HCEC 1CT (cell line): ENCODE results near the gene COX6B2.
"Not testable (repeated sequence)": the region's sequence is repeated elsewhere in the genome, so short reads cannot be mapped to it uniquely, and the experiment has no call there.

Experiments
- DNase-seq: peaks from one replicate; pipeline ENCODE4 v3.0.0-alpha.2; 2017

The COX6B2 gene

GRCh38 chr19:55354698-55355212 is at the start of gene COX6B2:
Gene COX6B2 (minus strand): TSS chr19:55354719. CDS start chr19:55354521, 198 bp downstream.
- no peak for DNase-seq

- DNase-seq: no peak
Measured at GRCh38 chr19:55402509-55402908, 48.0 kb upstream of the COX6B2 start.

- not testable (repeated sequence) for DNase-seq
Measured at GRCh38 chr19:55401390-55401789, 46.9 kb upstream of the COX6B2 start.

GRCh38 chr19:55400281-55401087 is 46.0 kb upstream of the COX6B2 start:
- DNase-seq: no peak

- DNase-seq: no peak
Measured at GRCh38 chr19:55398200-55398925, 43.8 kb upstream of the COX6B2 start.

- no peak for DNase-seq
Measured at GRCh38 chr19:55392820-55393761, 38.6 kb upstream of the COX6B2 start.

GRCh38 chr19:55391702-55392615 is 37.4 kb upstream of the COX6B2 start:
- DNase-seq: peak; percentile 49

- DNase-seq: no peak
Measured at GRCh38 chr19:55391191-55391670, 36.7 kb upstream of the COX6B2 start.

GRCh38 chr19:55390461-55390880 is 36.0 kb upstream of the COX6B2 start:
- DNase-seq: no peak

GRCh38 chr19:55389386-55390317 is 35.1 kb upstream of the COX6B2 start:
- no peak for DNase-seq

- DNase-seq: no peak
Measured at GRCh38 chr19:55387736-55388497, 33.4 kb upstream of the COX6B2 start.

- no peak for DNase-seq
Measured at GRCh38 chr19:55386493-55386971, 32.0 kb upstream of the COX6B2 start.

GRCh38 chr19:55385724-55386492 is 31.4 kb upstream of the COX6B2 start, which contains the start of gene RPL28:
Gene RPL28 (plus strand): TSS chr19:55385932. CDS start chr19:55386358, 426 bp downstream.
- peak; percentile 95 for DNase-seq

- DNase-seq: peak; percentile 90
Measured at GRCh38 chr19:55384920-55385723, 30.6 kb upstream of the COX6B2 start.

- no peak for DNase-seq
Measured at GRCh38 chr19:55384131-55384919, 29.8 kb upstream of the COX6B2 start, which contains the start of gene TMEM238. Gene TMEM238 (minus strand): TSS chr19:55384292. CDS start chr19:55384259, 33 bp downstream.
